DOHH2 (cell line): ENCODE results near the gene WDR41.
"Not testable (repeated sequence)": the region's sequence is repeated elsewhere in the genome, so short reads cannot be mapped to it uniquely, and the experiment has no call there.

Experiments
- H3F3A ChIP-seq: fragments of 200-600 bp; sonication (generic), shearing (Covaris generic); 2 replicates; pipeline ENCODE4 v1.6.0; 2016; ENCODE audit warnings: antibody characterized with exemption, mild to moderate bottlenecking; ENCODE audit not compliant: control insufficient read depth, insufficient read depth
- H3K27ac ChIP-seq: fragments of 200-600 bp; sonication (generic); 2 replicates; pipeline ENCODE4 v1.5.1; 2014; ENCODE audit warnings: low read depth, mild to moderate bottlenecking, low read length, moderate library complexity
- H3K27me3 ChIP-seq: fragments of 200-600 bp; sonication (generic); 2 replicates; pipeline ENCODE4 v1.6.1; 2014; ENCODE audit warnings: mild to moderate bottlenecking, low read length, mixed read lengths; ENCODE audit not compliant: control insufficient read depth
- H3K36me3 ChIP-seq: fragments of 200-600 bp; sonication (generic); 2 replicates; pipeline ENCODE4 v1.6.1; 2014; ENCODE audit warnings: mild to moderate bottlenecking, low read length, moderate library complexity, mixed read lengths; ENCODE audit not compliant: control insufficient read depth
- H3K4me1 ChIP-seq: fragments of 200-600 bp; sonication (generic); 2 replicates; pipeline ENCODE4 v1.6.1; 2014; ENCODE audit warnings: mild to moderate bottlenecking, low read length, mixed read lengths; ENCODE audit not compliant: control insufficient read depth
- H3K4me2 ChIP-seq: fragments of 200-600 bp; sonication (generic); 2 replicates; pipeline ENCODE4 v1.6.0; 2014; ENCODE audit warnings: mild to moderate bottlenecking, low read length, moderate library complexity
- H3K4me3 ChIP-seq: fragments of 200-600 bp; sonication (generic); 2 replicates; pipeline ENCODE4 v1.5.1; 2014; ENCODE audit warnings: mild to moderate bottlenecking, low read length, mixed read lengths
- H3K79me2 ChIP-seq: fragments of 200-600 bp; sonication (generic); 2 replicates; pipeline ENCODE4 v1.6.1; 2014; ENCODE audit warnings: mild to moderate bottlenecking, low read length, mixed read lengths; ENCODE audit not compliant: control insufficient read depth
- H3K9me2 ChIP-seq: fragments of 200-600 bp; sonication (generic); replicated peaks from 2 replicates; pipeline ENCODE4 v1.6.1; 2014; ENCODE audit warnings: mild to moderate bottlenecking, low read length, mixed read lengths; ENCODE audit not compliant: control insufficient read depth
- H3K9me3 ChIP-seq: fragments of 200-600 bp; sonication (generic); 2 replicates; pipeline ENCODE4 v1.6.1; 2014; ENCODE audit warnings: antibody characterized with exemption, low read length, mixed read lengths; ENCODE audit not compliant: control insufficient read depth, insufficient read depth
- H4K20me1 ChIP-seq: fragments of 200-600 bp; sonication (generic); 2 replicates; pipeline ENCODE4 v1.6.0; 2014; ENCODE audit warnings: low read depth, mild to moderate bottlenecking, antibody characterized with exemption, low read length, moderate library complexity; ENCODE audit not compliant: control insufficient read depth, insufficient read depth
- EZH2phosphoT487 ChIP-seq: fragments of 200-600 bp; sonication (generic); IDR thresholded peaks from 2 replicates; pipeline ENCODE4 v1.6.1; 2017; ENCODE audit warnings: borderline replicate concordance, mild to moderate bottlenecking, antibody characterized with exemption, low read length, moderate library complexity, mixed read lengths
- TF ChIP-seq, protein P1 (sequence below): fragments of 200-600 bp; sonication (generic); IDR thresholded peaks from one replicate; pipeline ENCODE4 v1.5.1; 2014; ENCODE audit warnings: antibody characterized with exemption, mild to moderate bottlenecking, low read depth, low read length; ENCODE audit not compliant: poor library complexity, severe bottlenecking

Gene WDR41

DNA sequence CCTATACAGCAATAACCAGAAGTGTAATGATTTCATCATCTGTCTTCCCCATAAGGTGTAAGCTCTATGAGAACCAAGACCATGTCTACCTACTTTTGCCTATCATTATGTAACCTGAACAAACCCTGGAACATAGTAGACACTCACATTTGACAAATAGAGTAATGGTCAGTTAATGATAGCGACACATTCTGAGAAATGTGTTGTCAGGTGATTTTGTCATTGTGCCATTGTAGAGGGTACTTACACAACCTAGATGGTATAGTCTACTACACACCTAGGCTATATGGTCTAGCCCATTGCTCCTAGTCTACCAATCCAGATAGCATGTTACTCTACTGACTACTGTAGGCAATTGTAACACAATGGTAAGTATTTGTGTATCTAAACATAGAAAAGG, 22.3 kb upstream of the WDR41 start:
- no peaks in the 10 kb centered on the region for H3K9me3 ChIP-seq
- no peak overlapping the region for H3K4me2 ChIP-seq
- H3K36me3 ChIP-seq: no peaks in the 10 kb centered on the region
- no peaks in the 10 kb centered on the region for H3K9me2 ChIP-seq
- no peaks in the 10 kb centered on the region for H3K4me1 ChIP-seq
- no peak overlapping the region for H3K27ac ChIP-seq
- H3K27me3 ChIP-seq: no peaks in the 10 kb centered on the region
- TF ChIP-seq, protein P1, sequence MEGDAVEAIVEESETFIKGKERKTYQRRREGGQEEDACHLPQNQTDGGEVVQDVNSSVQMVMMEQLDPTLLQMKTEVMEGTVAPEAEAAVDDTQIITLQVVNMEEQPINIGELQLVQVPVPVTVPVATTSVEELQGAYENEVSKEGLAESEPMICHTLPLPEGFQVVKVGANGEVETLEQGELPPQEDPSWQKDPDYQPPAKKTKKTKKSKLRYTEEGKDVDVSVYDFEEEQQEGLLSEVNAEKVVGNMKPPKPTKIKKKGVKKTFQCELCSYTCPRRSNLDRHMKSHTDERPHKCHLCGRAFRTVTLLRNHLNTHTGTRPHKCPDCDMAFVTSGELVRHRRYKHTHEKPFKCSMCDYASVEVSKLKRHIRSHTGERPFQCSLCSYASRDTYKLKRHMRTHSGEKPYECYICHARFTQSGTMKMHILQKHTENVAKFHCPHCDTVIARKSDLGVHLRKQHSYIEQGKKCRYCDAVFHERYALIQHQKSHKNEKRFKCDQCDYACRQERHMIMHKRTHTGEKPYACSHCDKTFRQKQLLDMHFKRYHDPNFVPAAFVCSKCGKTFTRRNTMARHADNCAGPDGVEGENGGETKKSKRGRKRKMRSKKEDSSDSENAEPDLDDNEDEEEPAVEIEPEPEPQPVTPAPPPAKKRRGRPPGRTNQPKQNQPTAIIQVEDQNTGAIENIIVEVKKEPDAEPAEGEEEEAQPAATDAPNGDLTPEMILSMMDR: no peak
- TF ChIP-seq EZH2phosphoT487: no peak
- no peaks in the 10 kb centered on the region for H4K20me1 ChIP-seq
- no peak overlapping the region for H3K4me3 ChIP-seq
- no peaks in the 10 kb centered on the region for H3F3A ChIP-seq
- no peaks in the 10 kb centered on the region for H3K79me2 ChIP-seq

DNA sequence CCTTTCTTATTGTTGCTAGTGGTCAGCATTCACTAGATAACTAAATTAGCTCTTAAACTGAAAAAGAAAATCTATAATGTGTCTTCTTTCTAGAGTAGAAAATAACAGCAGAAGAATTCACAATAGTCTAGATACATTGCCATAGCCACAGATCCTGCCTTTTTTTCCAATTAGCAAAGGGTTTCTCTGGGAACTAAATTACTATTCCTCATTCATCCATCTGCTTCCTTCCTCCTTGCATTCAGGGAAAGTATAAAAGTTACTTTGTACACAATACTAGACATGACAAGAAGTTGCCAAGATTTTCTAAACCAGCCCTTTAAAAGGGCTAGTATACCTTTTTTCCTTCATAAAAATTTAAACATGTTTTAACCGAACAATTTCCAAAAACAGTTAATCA, 21.2 kb upstream of the WDR41 start:
- Histone ChIP-seq H3K9me3 (no peaks in the 10 kb centered on the region), H4K20me1 (no peaks in the 10 kb centered on the region)

DNA sequence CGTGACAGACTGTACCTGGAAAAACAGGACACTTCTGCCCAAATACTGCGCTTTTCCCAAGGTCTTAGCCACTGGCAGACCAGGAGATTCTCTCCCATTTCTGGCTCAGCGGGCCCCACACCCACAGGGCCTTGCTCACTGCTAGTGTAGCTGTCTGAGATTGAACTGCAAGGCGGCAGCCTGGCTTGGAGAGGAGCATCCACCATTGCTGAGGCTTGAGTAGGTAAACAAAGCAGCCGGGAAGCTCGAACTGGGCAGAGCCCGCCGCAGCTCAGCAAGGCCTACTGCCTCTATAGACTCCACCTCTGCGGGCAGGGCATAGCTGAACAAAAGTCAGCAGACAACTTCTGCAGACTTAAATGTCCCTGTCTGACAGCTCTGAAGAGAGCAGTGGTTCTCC, 9.0 kb upstream of the WDR41 start:
- H3K9me2 ChIP-seq, H3K79me2 ChIP-seq, H3K27me3 ChIP-seq, H3K27ac ChIP-seq, H4K20me1 ChIP-seq, H3F3A ChIP-seq, H3K4me1 ChIP-seq, H3K4me3 ChIP-seq, H3K4me2 ChIP-seq, H3K9me3 ChIP-seq, H3K36me3 ChIP-seq: not testable (repeated sequence)

More for the DNA sequence above, 21.2 kb upstream of the WDR41 start:
- Histone ChIP-seq H3K27me3 (no peaks in the 10 kb centered on the region), H3K4me3 (no peak overlapping the region), H3K4me1 (no peaks in the 10 kb centered on the region), H3F3A (no peaks in the 10 kb centered on the region), H3K4me2 (no peak overlapping the region), H3K79me2 (no peaks in the 10 kb centered on the region), H3K27ac (no peak overlapping the region), H3K36me3 (no peaks in the 10 kb centered on the region), H3K9me2 (no peaks in the 10 kb centered on the region)
- TF ChIP-seq EZH2phosphoT487: no peak
- TF ChIP-seq, protein P1: no peak

DNA sequence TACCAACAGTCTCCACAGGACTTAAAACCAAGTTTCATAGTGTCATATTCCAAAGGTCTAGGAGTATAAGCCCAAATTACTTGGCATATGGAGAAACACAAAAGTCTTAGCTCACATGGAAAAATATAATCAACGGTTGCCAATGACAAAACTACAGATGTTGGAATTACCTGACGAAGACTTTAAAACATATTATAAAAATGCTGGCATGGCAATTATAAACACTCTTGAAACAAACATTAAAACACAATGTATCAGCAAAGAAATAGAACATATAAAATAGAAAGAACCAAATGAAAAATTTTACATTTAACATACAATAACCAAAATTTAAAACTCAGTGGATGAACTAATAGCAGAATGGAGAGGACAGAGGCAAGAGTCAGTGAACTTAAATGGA, 7.9 kb upstream of the WDR41 start:
- no peaks in the 10 kb centered on the region for H3K9me2 ChIP-seq
- H3K79me2 ChIP-seq: no peaks in the 10 kb centered on the region
- no peaks in the 10 kb centered on the region for H4K20me1 ChIP-seq
- no peak overlapping the region for H3K27ac ChIP-seq
- no peaks in the 10 kb centered on the region for H3K9me3 ChIP-seq
- H3K36me3 ChIP-seq: no peaks in the 10 kb centered on the region
- H3F3A ChIP-seq: no peaks in the 10 kb centered on the region
- TF ChIP-seq, protein P1: no peak
- TF ChIP-seq EZH2phosphoT487: no peak
- H3K4me1 ChIP-seq: no peaks in the 10 kb centered on the region
- H3K4me3 ChIP-seq: no peak overlapping the region
- H3K4me2 ChIP-seq: no peak overlapping the region
- H3K27me3 ChIP-seq: no peaks in the 10 kb centered on the region; the same call in 1 of the 2 replicates
